Measurements from ENCODE around the gene BEX1.
"Not testable (repeated sequence)": the region's sequence is repeated elsewhere in the genome, so short reads cannot be mapped to it uniquely, and the experiment has no call there.

BEX1 gene

GRCh38 chrX:103066606-103067005, 2.6 kb upstream of the BEX1 start:
- Histone ChIP-seq H3K9ac (ENCODE audit: low read length) (no peak overlapping the region), H3K27ac (ENCODE audit: low read depth, low read length) (no peak overlapping the region), H3K36me3 (ENCODE audit: control insufficient read depth, insufficient read depth, low read length) (no peaks in the 10 kb centered on the region), H3K27me3 (ENCODE audit: control insufficient read depth, insufficient read depth, low read length) (no peaks in the 10 kb centered on the region), H3K4me1 (ENCODE audit: control insufficient read depth, insufficient read depth, low read length) (no peaks in the 10 kb centered on the region), H3K4me3 (ENCODE audit: low read length) (no peak overlapping the region)

DNA sequence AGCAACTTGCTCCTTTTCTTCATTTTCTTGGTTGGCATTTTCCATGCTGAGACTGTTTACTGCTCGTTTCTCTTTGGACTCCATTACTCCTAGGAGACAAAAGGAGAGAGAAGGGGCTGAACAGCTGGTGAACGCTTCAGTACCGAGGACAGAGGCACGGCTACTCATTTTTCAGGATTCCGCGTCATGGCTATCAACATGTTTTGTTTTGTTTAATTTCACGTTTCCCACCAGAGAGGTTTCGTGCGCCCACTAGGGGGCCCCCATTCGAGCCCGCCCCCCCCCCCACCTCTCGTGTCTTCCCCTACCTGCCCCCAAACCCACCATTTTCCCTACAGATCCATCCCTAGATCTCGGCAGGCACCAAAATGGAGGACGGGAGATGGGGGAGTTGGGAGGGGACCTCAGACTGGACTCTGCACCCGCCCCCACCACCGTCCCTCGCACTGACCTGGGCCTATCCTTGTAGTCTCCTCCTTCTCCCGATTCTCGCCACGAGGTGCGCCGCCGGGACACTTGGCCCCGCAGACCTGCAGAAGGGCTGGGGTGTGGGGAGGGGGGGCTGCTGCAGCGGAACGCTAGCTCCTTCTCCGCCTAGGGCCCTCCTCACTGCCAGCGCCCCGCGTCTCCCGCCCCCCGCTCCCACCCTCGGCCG, 653 bp downstream of the BEX1 start:
- H3K4me3 ChIP-seq (ENCODE audit: low read length) = no peak overlapping the region
- H3K27ac ChIP-seq (ENCODE audit: low read depth, low read length) = no peak overlapping the region
- no peak overlapping the region for H3K9ac ChIP-seq (ENCODE audit: low read length)
- H3K27me3 ChIP-seq (ENCODE audit: control insufficient read depth, insufficient read depth, low read length) = no peaks in the 10 kb centered on the region
- H3K4me1 ChIP-seq (ENCODE audit: control insufficient read depth, insufficient read depth, low read length) = no peaks in the 10 kb centered on the region
- no peaks in the 10 kb centered on the region for H3K36me3 ChIP-seq (ENCODE audit: control insufficient read depth, insufficient read depth, low read length)

GRCh38 chrX:103061486-103061885, 2.5 kb downstream of the BEX1 start:
- Histone ChIP-seq H3K27ac (ENCODE audit: low read depth, low read length) (no peak overlapping the region), H3K27me3 (ENCODE audit: control insufficient read depth, insufficient read depth, low read length) (no peaks in the 10 kb centered on the region), H3K36me3 (ENCODE audit: control insufficient read depth, insufficient read depth, low read length) (no peaks in the 10 kb centered on the region), H3K4me3 (ENCODE audit: low read length) (no peak overlapping the region), H3K9ac (ENCODE audit: low read length) (no peak overlapping the region), H3K4me1 (ENCODE audit: control insufficient read depth, insufficient read depth, low read length) (no peaks in the 10 kb centered on the region)

- H3K27me3 ChIP-seq (ENCODE audit: control insufficient read depth, insufficient read depth, low read length) = no peaks in the 10 kb centered on the region
- no peaks in the 10 kb centered on the region for H3K36me3 ChIP-seq (ENCODE audit: control insufficient read depth, insufficient read depth, low read length)
- H3K9ac ChIP-seq (ENCODE audit: low read length) = no peak overlapping the region
- H3K27ac ChIP-seq (ENCODE audit: low read depth, low read length) = no peak overlapping the region
- no peak overlapping the region for H3K4me3 ChIP-seq (ENCODE audit: low read length)
- no peaks in the 10 kb centered on the region for H3K4me1 ChIP-seq (ENCODE audit: control insufficient read depth, insufficient read depth, low read length)
Measured at GRCh38 chrX:103056902-103057301, 7.1 kb downstream of the BEX1 start.

- no peaks in the 10 kb centered on the region for H3K27me3 ChIP-seq (ENCODE audit: control insufficient read depth, insufficient read depth, low read length)
- H3K27ac ChIP-seq (ENCODE audit: low read depth, low read length) = no peak overlapping the region
- no peak overlapping the region for H3K9ac ChIP-seq (ENCODE audit: low read length)
- no peak overlapping the region for H3K4me3 ChIP-seq (ENCODE audit: low read length)
- no peaks in the 10 kb centered on the region for H3K4me1 ChIP-seq (ENCODE audit: control insufficient read depth, insufficient read depth, low read length)
- no peaks in the 10 kb centered on the region for H3K36me3 ChIP-seq (ENCODE audit: control insufficient read depth, insufficient read depth, low read length)
Measured at GRCh38 chrX:103052625-103053024, 11.3 kb downstream of the BEX1 start.

- no peaks in the 10 kb centered on the region for H3K27me3 ChIP-seq (ENCODE audit: control insufficient read depth, insufficient read depth, low read length)
- H3K36me3 ChIP-seq (ENCODE audit: control insufficient read depth, insufficient read depth, low read length) = no peaks in the 10 kb centered on the region
- no peak overlapping the region for H3K9ac ChIP-seq (ENCODE audit: low read length)
- no peaks in the 10 kb centered on the region for H3K4me1 ChIP-seq (ENCODE audit: control insufficient read depth, insufficient read depth, low read length)
- no peak overlapping the region for H3K27ac ChIP-seq (ENCODE audit: low read depth, low read length)
- H3K4me3 ChIP-seq (ENCODE audit: low read length) = no peak overlapping the region
Measured at GRCh38 chrX:103051260-103051789, 12.6 kb downstream of the BEX1 start.

DNA sequence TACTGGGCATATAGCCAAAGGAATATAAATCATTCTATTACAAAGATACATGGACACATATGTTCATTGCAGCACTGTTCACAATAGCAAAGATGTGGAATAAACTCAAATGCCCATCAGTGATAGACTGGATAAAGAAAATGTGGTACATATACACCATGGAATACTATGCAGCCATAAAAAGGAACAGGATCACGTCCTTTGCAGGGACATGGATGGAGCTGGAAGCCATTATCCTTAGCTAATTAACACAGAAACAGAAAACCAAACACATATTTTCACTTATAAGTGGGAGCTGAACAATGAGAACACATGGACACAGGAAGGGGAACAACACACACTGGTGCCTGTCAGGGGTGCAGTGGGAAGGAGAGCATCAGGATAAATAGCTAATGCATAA, 30.6 kb downstream of the BEX1 start:
- not testable (repeated sequence) for H3K4me1 ChIP-seq (ENCODE audit: control insufficient read depth, insufficient read depth, low read length); H3K27ac ChIP-seq (ENCODE audit: low read depth, low read length); H3K36me3 ChIP-seq (ENCODE audit: control insufficient read depth, insufficient read depth, low read length); H3K27me3 ChIP-seq (ENCODE audit: control insufficient read depth, insufficient read depth, low read length); H3K4me3 ChIP-seq (ENCODE audit: low read length); H3K9ac ChIP-seq (ENCODE audit: low read length)

DNA sequence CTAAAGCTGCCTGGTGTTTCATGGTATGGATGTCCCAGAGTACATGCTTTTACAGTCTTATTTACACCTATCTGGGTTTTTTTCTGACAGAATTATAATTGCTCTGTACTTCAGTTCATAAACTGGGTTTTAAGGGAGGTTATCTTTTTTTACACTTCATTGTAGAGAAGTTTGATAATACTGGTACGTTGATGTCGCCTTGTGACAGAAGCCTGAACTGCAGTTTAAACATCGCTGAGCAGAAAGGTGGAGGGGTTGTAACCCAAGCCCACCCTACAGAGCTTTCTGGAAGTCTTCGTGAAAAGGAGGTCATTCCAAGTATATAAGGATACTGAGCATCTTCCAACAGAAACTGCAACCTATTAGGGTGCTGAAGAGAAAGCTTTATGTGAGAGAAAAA, 46.4 kb downstream of the BEX1 start:
- Histone ChIP-seq H3K4me3 (ENCODE audit: low read length) (no peak overlapping the region), H3K9ac (ENCODE audit: low read length) (no peak overlapping the region), H3K36me3 (ENCODE audit: control insufficient read depth, insufficient read depth, low read length) (no peaks in the 10 kb centered on the region), H3K4me1 (ENCODE audit: control insufficient read depth, insufficient read depth, low read length) (no peaks in the 10 kb centered on the region), H3K27me3 (ENCODE audit: control insufficient read depth, insufficient read depth, low read length) (no peaks in the 10 kb centered on the region), H3K27ac (ENCODE audit: low read depth, low read length) (no peak overlapping the region)

GRCh38 chrX:103012945-103013344, 51.0 kb downstream of the BEX1 start:
- H3K4me1 ChIP-seq (ENCODE audit: control insufficient read depth, insufficient read depth, low read length) = no peaks in the 10 kb centered on the region
- no peaks in the 10 kb centered on the region for H3K27me3 ChIP-seq (ENCODE audit: control insufficient read depth, insufficient read depth, low read length)
- H3K9ac ChIP-seq (ENCODE audit: low read length) = no peak overlapping the region
- no peak overlapping the region for H3K4me3 ChIP-seq (ENCODE audit: low read length)
- H3K27ac ChIP-seq (ENCODE audit: low read depth, low read length) = no peak overlapping the region
- H3K36me3 ChIP-seq (ENCODE audit: control insufficient read depth, insufficient read depth, low read length) = no peaks in the 10 kb centered on the region

Measured in rectal smooth muscle tissue (tissue), 1 donor.